PC-3 (cell line): ENCODE results near the gene DHRS7C. TPM values are rescaled to one million over a fixed set of nuclear protein-coding genes. Genes with fewer than 3 reads are reported as not detected.

Source experiments
- ATAC-seq: fragments of 200-7000 bp; cut with Tn5 transposase; 2 replicates; pipeline ENCODE4 v1.9.1; 2020; ENCODE audit warnings: mild to moderate bottlenecking, moderate library complexity
- BruUV-seq: library from RNA; stranded (reverse); fragments of 400-500 nt; replicated peaks from 2 replicates; lab custom pipeline; 2021; lab: Mats Ljungman, UMichigan
- CTCF ChIA-PET: fragments of 300-600 bp; sonication (Branson Sonifier 250); formaldehyde crosslinking; loops from one replicate; lab custom pipeline; 2022; ENCODE audit warnings: antibody characterized with exemption; lab: Charles Lee
- POLR2A ChIA-PET: fragments of 300-600 bp; sonication (Branson Sonifier 250); formaldehyde crosslinking; loops from one replicate; lab custom pipeline; 2022; ENCODE audit warnings: antibody characterized with exemption; ENCODE audit not compliant: unreplicated experiment; lab: Charles Lee
- DNase-seq: peaks from one replicate; pipeline ENCODE4 v3.0.0-alpha.2; 2015
- H2AFZ ChIP-seq: fragments of 300-600 bp; sonication (generic); 2 replicates; pipeline ENCODE4 v1.6.0; 2016; ENCODE audit warnings: antibody characterized with exemption, low read length
- H3F3A ChIP-seq: fragments of 300-600 bp; sonication (generic); one replicate; pipeline ENCODE4 v1.6.0; 2017; ENCODE audit warnings: antibody characterized with exemption, low read length, control low read depth, mild to moderate bottlenecking; ENCODE audit not compliant: unreplicated experiment
- H3K27ac ChIP-seq: fragments of 300-600 bp; sonication (generic); 2 replicates; pipeline ENCODE4 v1.5.1; 2016; ENCODE audit warnings: mild to moderate bottlenecking, low read length
- H3K27me3 ChIP-seq: fragments of 300-600 bp; sonication (generic); 2 replicates; pipeline ENCODE4 v1.6.1; 2016; ENCODE audit warnings: low read length, mixed read lengths
- H3K36me3 ChIP-seq: fragments of 300-600 bp; sonication (generic); 2 replicates; pipeline ENCODE4 v1.6.1; 2016; ENCODE audit warnings: low read depth, mixed run types, low read length, mixed read lengths
- H3K4me1 ChIP-seq: fragments of 300-600 bp; sonication (generic); 2 replicates; pipeline ENCODE4 v1.5.1; 2016; ENCODE audit warnings: low read length; ENCODE audit not compliant: insufficient read depth
- H3K4me2 ChIP-seq: fragments of 300-600 bp; sonication (generic); 2 replicates; pipeline ENCODE4 v1.6.0; 2016; ENCODE audit warnings: low read length
- H3K4me3 ChIP-seq: fragments of 300-600 bp; sonication (generic); 2 replicates; pipeline ENCODE4 v1.5.1; 2016; ENCODE audit warnings: mild to moderate bottlenecking, low read length, mixed read lengths
- H3K79me2 ChIP-seq: fragments of 300-600 bp; sonication (generic); 2 replicates; pipeline ENCODE4 v1.6.1; 2017; ENCODE audit warnings: low read length, mixed read lengths
- H3K9ac ChIP-seq: fragments of 300-600 bp; sonication (generic); 2 replicates; pipeline ENCODE4 v1.6.0; 2016; ENCODE audit warnings: mild to moderate bottlenecking, low read length
- H3K9me2 ChIP-seq: fragments of 300-600 bp; sonication (generic); replicated peaks from 2 replicates; pipeline ENCODE4 v1.6.1; 2016; ENCODE audit warnings: mixed run types, low read length, mixed read lengths
- H3K9me3 ChIP-seq: fragments of 300-600 bp; sonication (generic); 2 replicates; pipeline ENCODE4 v1.6.1; 2016; ENCODE audit warnings: low read length, mixed read lengths
- H4K20me1 ChIP-seq: fragments of 300-600 bp; sonication (generic); 2 replicates; pipeline ENCODE4 v1.6.1; 2016; ENCODE audit warnings: low read length, mixed read lengths
- EZH2 ChIP-seq: fragments of 300-600 bp; sonication (generic); IDR thresholded peaks from one replicate; pipeline ENCODE4 v1.6.1; 2017; ENCODE audit warnings: antibody characterized with exemption, mild to moderate bottlenecking, low read length; ENCODE audit not compliant: unreplicated experiment
- EZH2phosphoT487 ChIP-seq: fragments of 300-600 bp; sonication (generic); IDR thresholded peaks from 2 replicates; pipeline ENCODE4 v1.6.1; 2018; ENCODE audit warnings: mild to moderate bottlenecking, antibody characterized with exemption, low read length, borderline replicate concordance
- intact Hi-C: fragments of 100-400 bp; cut with micrococcal nuclease; formaldehyde crosslinking; loops from 2 replicates; pipeline ENCODE4 v1.9.0; 2023
- total RNA-seq: library from RNA; depleted of rRNA; stranded (reverse); fragments of >200 nt; gene quantifications from 2 replicates; pipeline ENCODE4 v1.2.3, GENCODE V29; 2014
- TF ChIP-seq, protein P1 (sequence below): fragments of 300-600 bp; sonication (generic); conservative IDR thresholded peaks from 2 replicates; pipeline ENCODE4 v1.5.1; 2017; ENCODE audit warnings: antibody characterized with exemption, low read depth, mild to moderate bottlenecking, low read length

Gene DHRS7C
- total RNA-seq, 1 experiment from 2014 or later, result not detected

DNA sequence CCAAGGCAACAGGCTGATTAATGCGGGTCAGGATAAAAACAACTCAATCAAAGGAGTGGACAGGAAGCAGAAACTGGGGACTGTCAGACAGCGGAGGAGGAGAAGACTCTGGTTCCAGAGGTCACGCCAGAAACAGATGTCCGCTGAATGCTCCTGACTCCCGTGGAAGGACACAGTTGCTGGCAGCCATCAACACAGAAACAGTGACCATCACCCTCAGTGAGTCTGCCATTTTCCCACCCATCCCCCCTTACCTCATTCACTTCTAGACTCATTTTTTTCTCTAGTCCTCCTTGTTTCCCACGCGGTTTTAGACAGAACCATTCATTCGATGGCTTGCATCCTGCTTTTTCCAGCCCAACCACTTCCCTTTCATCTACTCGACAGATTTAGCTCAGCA is 40.9 kb downstream of the DHRS7C start:
- Histone ChIP-seq H3K9me3 (no peaks in the 10 kb centered on the region), H3K27ac (no peak overlapping the region), H3K9me2 (no peaks in the 10 kb centered on the region), H3K4me3 (no peak overlapping the region), H2AFZ (no peak overlapping the region), H3K27me3 (peaks cover 19% of the 10 kb centered on the region), H4K20me1 (no peaks in the 10 kb centered on the region), H3K36me3 (no peaks in the 10 kb centered on the region), H3K4me2 (no peak overlapping the region), H3K9ac (no peak overlapping the region), H3F3A (no peaks in the 10 kb centered on the region), H3K4me1 (no peaks in the 10 kb centered on the region), H3K79me2 (no peaks in the 10 kb centered on the region)
- DNase-seq (no peak), ATAC-seq (no peak)
- intact Hi-C loops, result no loop called here
- TF ChIP-seq EZH2 (no peak), EZH2phosphoT487 (no peak)
- TF ChIP-seq, protein P1, sequence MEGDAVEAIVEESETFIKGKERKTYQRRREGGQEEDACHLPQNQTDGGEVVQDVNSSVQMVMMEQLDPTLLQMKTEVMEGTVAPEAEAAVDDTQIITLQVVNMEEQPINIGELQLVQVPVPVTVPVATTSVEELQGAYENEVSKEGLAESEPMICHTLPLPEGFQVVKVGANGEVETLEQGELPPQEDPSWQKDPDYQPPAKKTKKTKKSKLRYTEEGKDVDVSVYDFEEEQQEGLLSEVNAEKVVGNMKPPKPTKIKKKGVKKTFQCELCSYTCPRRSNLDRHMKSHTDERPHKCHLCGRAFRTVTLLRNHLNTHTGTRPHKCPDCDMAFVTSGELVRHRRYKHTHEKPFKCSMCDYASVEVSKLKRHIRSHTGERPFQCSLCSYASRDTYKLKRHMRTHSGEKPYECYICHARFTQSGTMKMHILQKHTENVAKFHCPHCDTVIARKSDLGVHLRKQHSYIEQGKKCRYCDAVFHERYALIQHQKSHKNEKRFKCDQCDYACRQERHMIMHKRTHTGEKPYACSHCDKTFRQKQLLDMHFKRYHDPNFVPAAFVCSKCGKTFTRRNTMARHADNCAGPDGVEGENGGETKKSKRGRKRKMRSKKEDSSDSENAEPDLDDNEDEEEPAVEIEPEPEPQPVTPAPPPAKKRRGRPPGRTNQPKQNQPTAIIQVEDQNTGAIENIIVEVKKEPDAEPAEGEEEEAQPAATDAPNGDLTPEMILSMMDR, result no peak
- no TSS peak for BruUV-seq
- CTCF ChIA-PET, result no interaction called here
- POLR2A ChIA-PET, result no interaction called here

DNA sequence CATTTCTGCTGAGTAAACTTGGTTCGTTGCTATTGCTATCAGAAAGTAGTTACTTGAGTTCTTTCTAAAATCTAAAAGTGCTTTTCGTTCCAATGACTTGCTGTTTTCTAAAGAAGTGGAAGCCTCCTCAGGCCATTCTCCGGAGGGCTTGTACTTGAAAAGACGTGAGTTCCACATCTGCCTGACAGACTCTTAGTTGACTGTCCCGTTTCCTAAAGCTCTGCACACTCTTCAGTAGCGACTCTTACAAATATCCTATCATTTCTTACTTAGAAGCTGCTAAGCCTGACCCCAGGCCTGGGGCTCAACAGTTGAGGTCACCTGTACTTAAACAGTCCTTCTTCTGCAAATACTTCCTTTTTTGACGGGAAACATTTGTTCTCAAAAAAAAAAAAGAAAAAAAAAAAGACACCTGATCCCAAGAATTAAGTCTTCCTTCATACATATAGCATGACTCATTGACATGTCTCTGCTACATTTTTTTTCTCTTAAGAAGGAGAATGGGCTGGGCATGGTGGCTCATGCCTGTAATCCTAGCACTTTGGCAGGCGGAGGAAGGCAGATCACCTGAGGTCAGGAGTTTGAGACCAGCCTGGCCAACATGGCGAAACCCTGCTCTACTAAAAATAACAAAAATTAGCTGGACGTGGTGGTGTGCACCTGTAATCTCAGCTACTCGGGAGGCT is 61.5 kb downstream of the DHRS7C start:
- no peak overlapping the region for H3K4me3 ChIP-seq
- no peaks in the 10 kb centered on the region for H3K27me3 ChIP-seq
- peaks cover 6% of the 10 kb centered on the region for H3K4me1 ChIP-seq
- no peaks in the 10 kb centered on the region for H3K9me2 ChIP-seq
- DNase-seq (peak; percentile 52), ATAC-seq (no peak; the same call in 1 of the 2 replicates)
- CTCF ChIA-PET, result no interaction called here
- no peaks in the 10 kb centered on the region for H4K20me1 ChIP-seq
- POLR2A ChIA-PET, result no interaction called here
- H3F3A ChIP-seq, result no peaks in the 10 kb centered on the region
- H2AFZ ChIP-seq, result no peak overlapping the region
- H3K79me2 ChIP-seq, result no peaks in the 10 kb centered on the region
- BruUV-seq, result no TSS peak
- H3K9ac ChIP-seq, result no peak overlapping the region
- H3K9me3 ChIP-seq, result no peaks in the 10 kb centered on the region
- H3K27ac ChIP-seq, result no peak overlapping the region
- intact Hi-C loops, result loop anchor here (1.0 to 10.0 kb wide), 3 partner anchors 38 to 199 kb away; partner anchors contain the start of gene USP43
- TF ChIP-seq EZH2phosphoT487 (no peak), EZH2 (no peak)
- TF ChIP-seq, protein P1, result no peak
- H3K36me3 ChIP-seq, result no peaks in the 10 kb centered on the region
- no peak overlapping the region for H3K4me2 ChIP-seq

DNA sequence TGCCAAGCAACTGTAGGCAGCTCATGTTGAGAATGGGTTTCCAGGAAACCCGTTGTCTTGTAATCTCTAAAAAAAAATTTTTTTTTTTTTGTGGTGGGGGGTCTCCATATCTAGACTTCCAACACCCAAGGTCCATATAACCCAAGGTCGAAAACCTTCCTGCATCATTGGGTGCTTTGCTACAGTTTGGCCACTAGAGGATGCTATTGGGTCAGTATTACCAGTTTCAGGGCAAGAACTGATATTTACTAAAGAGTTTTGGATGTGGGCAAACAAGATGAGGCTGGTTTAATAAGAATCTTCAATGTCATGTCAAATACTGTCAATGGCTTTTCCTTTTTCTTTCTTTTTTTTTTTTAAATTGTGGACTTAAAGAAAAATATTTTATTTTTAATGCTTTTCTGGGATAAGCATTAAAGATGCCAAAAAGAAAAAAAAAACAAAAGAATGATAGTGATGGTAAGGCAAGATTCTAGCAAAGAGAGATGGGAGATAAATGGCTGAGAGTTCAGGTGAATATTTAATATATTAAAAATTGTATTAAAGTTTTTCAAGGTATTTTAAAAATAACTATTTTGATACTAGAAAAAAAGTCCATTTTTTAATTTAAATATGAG is 62.2 kb downstream of the DHRS7C start:
- Histone ChIP-seq H3K27me3 (no peaks in the 10 kb centered on the region), H3K9me2 (no peaks in the 10 kb centered on the region), H4K20me1 (no peaks in the 10 kb centered on the region), H3K79me2 (no peaks in the 10 kb centered on the region), H3K4me1 (peaks cover 6% of the 10 kb centered on the region), H3K9ac (no peak overlapping the region), H3K27ac (no peak overlapping the region), H3K36me3 (no peaks in the 10 kb centered on the region), H3K4me2 (no peak overlapping the region), H2AFZ (no peak overlapping the region), H3K4me3 (no peak overlapping the region), H3F3A (no peaks in the 10 kb centered on the region), H3K9me3 (no peaks in the 10 kb centered on the region)
- no peak for TF ChIP-seq EZH2phosphoT487
- TF ChIP-seq, protein P1, result peak; percentile 85
- DNase-seq (peak; percentile 65), ATAC-seq (peak; percentile 35; the same call in 1 of the 2 replicates)
- ChIA-PET POLR2A (no interaction called here), CTCF (interaction anchor here (1.3 kb wide), 1 partner anchor 39 kb away, joined by 5 read pairs; no protein-coding TSS in a partner anchor)
- intact Hi-C loops, result loop anchor here (1.0 to 10.0 kb wide), 3 partner anchors 39 to 200 kb away; partner anchors contain the start of gene USP43
- BruUV-seq, result no TSS peak
